Neuronal stem cell (in vitro differentiated cells): ENCODE measurements around the gene OSBPL2.
A peak's percentile ranks its signal among the peaks of the same experiment; 100 is the strongest.

Experiments
- DNase-seq: peaks from one replicate; pipeline ENCODE4 v3.0.0-alpha.2; 2013; ENCODE audit warnings: low spot score
- H2AFZ ChIP-seq: one replicate; pipeline ENCODE4 v1.6.1; 2013; ENCODE audit warnings: mild to moderate bottlenecking, low read length, inconsistent platforms
- H2AK5ac ChIP-seq: 2 replicates; pipeline ENCODE4 v1.6.1; 2013; ENCODE audit warnings: low read depth, mild to moderate bottlenecking, inconsistent platforms, low read length, moderate library complexity, mixed read lengths
- H2BK120ac ChIP-seq: 2 replicates; pipeline ENCODE4 v1.6.1; 2013; ENCODE audit warnings: low read depth, mild to moderate bottlenecking, inconsistent platforms, low read length, moderate library complexity, mixed read lengths
- H2BK12ac ChIP-seq: one replicate; pipeline ENCODE4 v1.6.1; 2013; ENCODE audit warnings: low read length, inconsistent platforms
- H2BK15ac ChIP-seq: 2 replicates; pipeline ENCODE4 v1.6.1; 2013; ENCODE audit warnings: mild to moderate bottlenecking, low read length, inconsistent platforms, mixed read lengths
- H2BK5ac ChIP-seq: one replicate; pipeline ENCODE4 v1.6.1; 2013; ENCODE audit warnings: inconsistent platforms, mild to moderate bottlenecking, low read length, moderate library complexity
- H3K14ac ChIP-seq: one replicate; pipeline ENCODE4 v1.6.1; 2013; ENCODE audit warnings: low read length, inconsistent platforms
- H3K18ac ChIP-seq: 2 replicates; pipeline ENCODE4 v1.6.1; 2013; ENCODE audit warnings: low read length, inconsistent platforms
- H3K23ac ChIP-seq: 2 replicates; pipeline ENCODE4 v1.6.1; 2013; ENCODE audit warnings: low read depth, mild to moderate bottlenecking, mixed read lengths, low read length, inconsistent platforms; ENCODE audit not compliant: poor library complexity
- H3K27ac ChIP-seq: replicated peaks from 3 replicates; pipeline ENCODE4 v1.5.1; 2013; ENCODE audit warnings: low read length, inconsistent platforms
- H3K27me3 ChIP-seq, 3 experiments: 2 replicates each; pipeline ENCODE4 v1.6.1; 2013; ENCODE audit warnings: low read length in 3 of 3, mild to moderate bottlenecking in 2 of 3, inconsistent platforms in 1 of 3, low read depth in 1 of 3, mixed read lengths in 1 of 3, moderate library complexity in 1 of 3; ENCODE audit not compliant: control insufficient read depth in 3 of 3, insufficient read depth in 3 of 3
- H3K36me3 ChIP-seq, 2 donors: replicated peaks in 1 of 2; 2 replicates each; pipeline ENCODE4 v1.6.1; 2013; ENCODE audit warnings: low read length in 2 of 2; ENCODE audit not compliant: control insufficient read depth in 2 of 2, insufficient read depth in 2 of 2
- H3K4ac ChIP-seq: 2 replicates; pipeline ENCODE4 v1.6.1; 2013; ENCODE audit warnings: inconsistent platforms, mild to moderate bottlenecking, low read length, moderate library complexity
- H3K4me1 ChIP-seq, 2 donors: 1 replicate in 1 of 2; 2 replicates in 1 of 2; pipeline ENCODE4 v1.6.1; 2013; ENCODE audit warnings: low read length in 2 of 2, low read depth in 1 of 2; ENCODE audit not compliant: control insufficient read depth in 2 of 2, insufficient read depth in 1 of 2
- H3K4me2 ChIP-seq: one replicate; pipeline ENCODE4 v1.6.1; 2013; ENCODE audit warnings: mild to moderate bottlenecking, low read length, inconsistent platforms; ENCODE audit not compliant: insufficient read depth, poor library complexity, severe bottlenecking
- H3K4me3 ChIP-seq, 2 donors: 2 replicates each; pipeline ENCODE4 v1.5.1; 2013; ENCODE audit warnings: low read length in 2 of 2, mild to moderate bottlenecking in 2 of 2, inconsistent platforms in 1 of 2, moderate library complexity in 1 of 2
- H3K79me1 ChIP-seq: one replicate; pipeline ENCODE4 v1.6.1; 2013; ENCODE audit warnings: low read depth, mild to moderate bottlenecking, inconsistent platforms, low read length, moderate library complexity
- H3K9ac ChIP-seq: one replicate; pipeline ENCODE4 v1.6.1; 2013; ENCODE audit warnings: mild to moderate bottlenecking, low read depth, low read length, inconsistent platforms; ENCODE audit not compliant: poor library complexity
- H3K9me3 ChIP-seq, 2 donors: replicated peaks in 1 of 2; 2 replicates each; pipeline versions ENCODE3 to v1.6.1; 2013; ENCODE audit warnings: low read length in 2 of 2, mild to moderate bottlenecking in 2 of 2, inconsistent platforms in 1 of 2, low read depth in 1 of 2, mixed read lengths in 1 of 2, moderate library complexity in 1 of 2; ENCODE audit not compliant: control insufficient read depth in 2 of 2, insufficient read depth in 1 of 2
- H4K8ac ChIP-seq: one replicate; pipeline ENCODE4 v1.6.1; 2013; ENCODE audit warnings: low read depth, mild to moderate bottlenecking, inconsistent platforms, low read length, moderate library complexity
- H4K91ac ChIP-seq: one replicate; pipeline ENCODE4 v1.6.1; 2013; ENCODE audit warnings: low read length, low read depth, mild to moderate bottlenecking, inconsistent platforms; ENCODE audit not compliant: poor library complexity
- WGBS, 2 donors: extraction: QIAGEN DNeasy Blood & Tissue Kit; methylation state at CpG; one replicate each; pipeline ENCODE4 v1.1.7; 2013; ENCODE audit warnings: missing lambda C conversion rate in 2 of 2, mixed read lengths in 1 of 2; ENCODE audit not compliant: insufficient read length in 2 of 2, insufficient replicate concordance in 1 of 2; ENCODE audit errors: extremely low coverage in 2 of 2; 5-methylcytosine and 5-hydroxymethylcytosine counted together

OSBPL2 gene

DNA sequence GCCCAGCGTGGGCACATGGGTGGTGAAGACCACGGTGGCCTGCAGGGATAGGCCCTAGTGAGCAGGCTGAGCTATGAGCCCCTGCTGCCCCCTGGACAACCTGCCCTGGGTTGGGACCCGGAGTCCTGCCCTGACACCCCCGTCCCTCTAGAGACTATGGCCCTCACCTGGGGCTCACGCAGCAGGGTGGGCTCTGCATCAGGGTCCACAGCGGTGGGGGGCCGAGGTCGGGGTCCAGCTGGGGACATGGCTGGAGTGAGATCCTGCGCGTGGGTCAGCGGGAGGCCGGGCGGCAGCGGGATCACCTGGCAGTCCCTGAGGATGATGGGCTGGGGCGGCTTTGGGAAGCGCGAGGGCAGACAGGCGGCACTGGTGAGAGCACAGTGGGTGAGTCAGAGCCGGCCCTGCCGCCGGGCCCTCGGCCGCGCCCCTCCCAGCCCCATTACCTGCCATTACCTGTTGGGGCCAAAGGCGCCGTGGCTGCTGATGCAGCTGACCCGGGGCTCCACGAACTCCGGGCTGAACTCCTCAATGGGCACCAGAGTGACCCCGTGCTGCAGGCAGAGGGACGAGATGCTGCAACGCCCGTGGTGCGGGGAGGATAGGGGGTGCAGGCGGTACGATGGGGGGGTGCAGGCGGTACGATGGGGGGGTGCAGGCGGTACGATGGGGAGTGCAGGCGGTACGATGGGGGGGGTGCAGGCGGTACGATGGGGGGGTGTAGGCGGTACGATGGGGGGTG lies 92.4 kb downstream of the OSBPL2 start:
- H3K4ac ChIP-seq = no peak overlapping the region
- no peak overlapping the region for H4K8ac ChIP-seq
- H2BK15ac ChIP-seq = no peak overlapping the region
- H3K18ac ChIP-seq = no peak overlapping the region
- no peak overlapping the region for H2BK5ac ChIP-seq
- no peak overlapping the region for H3K4me3 ChIP-seq
- no peak overlapping the region for H2BK12ac ChIP-seq
- H3K14ac ChIP-seq = no peak overlapping the region
- no peak overlapping the region for H2AK5ac ChIP-seq
- H3K9ac ChIP-seq = peak overlapping the region; percentile 21
- no peak overlapping the region for H3K4me2 ChIP-seq
- H3K9me3 ChIP-seq = peaks cover 0 to 7% of the 10 kb centered on the region in 2 donors
- H3K79me1 ChIP-seq = peaks cover 5% of the 10 kb centered on the region
- no peak overlapping the region for H4K91ac ChIP-seq
- H2AFZ ChIP-seq = no peak overlapping the region
- H3K27ac ChIP-seq = no peak overlapping the region
- DNase-seq = no peak
- no peaks in the 10 kb centered on the region for H3K27me3 ChIP-seq
- H3K36me3 ChIP-seq = peaks cover 68 to 79% of the 10 kb centered on the region in 2 donors
- no peak overlapping the region for H2BK120ac ChIP-seq
- no CpG with 5 or more reads among the region's 46 CpGs for WGBS, 2 donors
- no peaks in the 10 kb centered on the region for H3K4me1 ChIP-seq
- peak overlapping the region; percentile 65 for H3K23ac ChIP-seq

DNA sequence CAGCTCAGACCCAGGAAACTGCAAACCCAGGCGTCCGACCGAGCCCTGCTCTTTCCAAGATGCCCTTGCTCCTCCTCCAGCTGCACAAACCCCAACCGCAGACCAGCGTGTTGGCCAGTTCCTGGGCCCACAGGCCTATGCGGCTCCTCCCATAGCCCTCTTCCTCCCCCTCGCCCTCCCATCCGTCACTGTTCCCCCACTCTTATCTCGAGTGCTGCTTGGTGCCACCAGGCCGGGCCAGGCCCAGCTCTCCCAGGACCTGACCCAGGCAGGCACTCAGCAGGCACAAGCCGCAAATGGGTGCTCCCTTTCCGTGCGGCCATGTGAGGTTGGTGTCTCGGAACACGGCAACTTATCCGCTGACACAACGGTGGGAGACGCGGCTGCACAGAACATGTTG lies 93.0 kb downstream of the OSBPL2 start:
- H3K4me3 ChIP-seq = no peak overlapping the region
- no CpG with 5 or more reads among the region's 19 CpGs for WGBS, 2 donors

DNA sequence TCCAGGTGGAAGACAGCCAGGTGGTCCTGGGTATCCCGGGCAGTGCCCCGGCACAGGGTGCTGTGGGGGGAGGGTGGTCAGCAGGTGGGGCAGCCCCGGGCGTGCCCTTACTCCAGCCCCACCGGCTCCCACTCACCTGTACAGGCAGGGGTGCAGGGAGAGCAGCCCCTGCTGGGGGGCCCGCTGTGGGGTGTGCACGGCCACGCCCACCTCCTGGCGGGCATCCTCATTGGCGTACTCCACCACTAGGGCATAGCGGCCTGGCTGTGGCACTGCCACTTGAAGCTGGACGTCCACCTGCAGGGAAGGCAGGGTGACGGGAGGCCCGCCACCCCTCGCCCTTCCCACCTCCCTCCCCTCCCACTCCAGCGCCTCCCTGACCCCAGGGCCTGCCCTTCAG lies 94.1 kb downstream of the OSBPL2 start:
- Histone ChIP-seq H3K27ac (no peak overlapping the region), H3K4me1 (peaks cover 0 to 3% of the 10 kb centered on the region in 2 donors), H3K36me3 (peaks cover 66 to 69% of the 10 kb centered on the region in 2 donors), H2AFZ (no peak overlapping the region), H3K9ac (peak overlapping the region; percentile 30), H3K79me1 (peaks cover 12% of the 10 kb centered on the region), H3K4me2 (no peak overlapping the region), H2BK15ac (no peak overlapping the region), H3K9me3 (peaks cover 0 to 5% of the 10 kb centered on the region in 2 donors), H3K4ac (no peak overlapping the region), H3K27me3 (peaks cover 0 to 2% (median 0%) of the 10 kb centered on the region in 3 experiments), H2BK12ac (no peak overlapping the region), H4K91ac (no peak overlapping the region), H3K14ac (no peak overlapping the region), H2BK120ac (no peak overlapping the region), H4K8ac (no peak overlapping the region), H3K23ac (no peak overlapping the region), H3K18ac (no peak overlapping the region), H2BK5ac (no peak overlapping the region), H2AK5ac (no peak overlapping the region), H3K4me3 (no peak overlapping the region)
- no peak for DNase-seq
- WGBS, 2 donors = no CpG with 5 or more reads among the region's 16 CpGs

More for the DNA sequence above, 93.0 kb downstream of the OSBPL2 start:
- Histone ChIP-seq H2AK5ac (no peak overlapping the region), H3K4ac (no peak overlapping the region), H3K23ac (peak overlapping the region; percentile 89), H3K18ac (no peak overlapping the region), H4K91ac (no peak overlapping the region), H2BK15ac (no peak overlapping the region), H2BK120ac (no peak overlapping the region), H3K4me2 (no peak overlapping the region), H3K14ac (no peak overlapping the region), H2BK5ac (no peak overlapping the region), H3K4me1 (no peaks in the 10 kb centered on the region), H2AFZ (no peak overlapping the region), H3K27me3 (no peaks in the 10 kb centered on the region), H3K9me3 (peaks cover 0 to 5% of the 10 kb centered on the region in 2 donors), H3K27ac (no peak overlapping the region), H3K79me1 (peaks cover 7% of the 10 kb centered on the region), H3K36me3 (peaks cover 66 to 74% of the 10 kb centered on the region in 2 donors), H3K9ac (no peak overlapping the region), H4K8ac (no peak overlapping the region), H2BK12ac (no peak overlapping the region)
- DNase-seq = no peak

DNA sequence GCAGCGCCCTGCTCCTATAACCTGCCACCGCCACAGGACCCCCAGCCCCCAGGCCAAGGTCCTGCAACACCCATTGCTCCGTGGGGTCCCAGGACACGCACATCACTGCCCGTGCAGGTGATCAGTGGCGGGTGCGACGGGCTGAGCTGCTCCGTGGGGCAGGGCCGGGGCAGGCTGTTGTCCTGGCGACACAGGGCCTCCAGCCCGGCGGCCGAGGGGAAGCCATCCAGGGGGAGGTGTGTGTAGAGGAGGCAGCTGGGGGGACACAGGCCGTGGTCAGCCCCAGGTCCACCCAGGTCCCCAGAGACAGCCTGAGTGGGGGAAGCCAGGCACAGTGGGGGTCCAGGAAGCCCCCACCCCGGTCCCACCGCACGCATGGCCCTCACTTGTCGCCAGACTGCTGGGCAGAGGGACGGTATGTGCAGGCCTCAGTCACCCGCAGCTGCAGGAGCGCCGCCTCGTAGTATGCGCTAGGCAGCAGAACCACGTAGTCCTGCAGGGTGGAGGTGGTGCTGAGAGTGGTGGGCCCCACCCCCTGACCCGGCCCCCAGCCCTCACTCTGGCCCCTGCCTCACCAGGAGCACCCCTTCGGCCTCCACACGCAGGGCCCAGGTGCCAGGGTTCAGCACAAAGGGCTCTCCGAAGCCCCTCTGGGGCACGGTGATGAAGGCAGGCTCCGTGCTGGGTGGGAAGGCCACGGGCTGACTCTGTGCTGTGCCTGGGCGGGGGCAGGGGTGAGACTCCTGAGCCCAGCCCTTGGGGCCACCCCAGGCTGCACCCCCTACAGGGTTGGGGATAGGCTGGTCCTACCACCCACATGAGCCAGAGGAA lies 94.9 kb downstream of the OSBPL2 start:
- Histone ChIP-seq H3K27me3 (peaks cover 0 to 2% (median 0%) of the 10 kb centered on the region in 3 experiments), H3K4me1 (peaks cover 0 to 3% of the 10 kb centered on the region in 2 donors), H3K9ac (peak overlapping the region; percentile 44), H2BK5ac (no peak overlapping the region), H2BK12ac (peak overlapping the region; percentile 10), H3K4me2 (no peak overlapping the region), H3K4me3 (no peak overlapping the region), H4K8ac (no peak overlapping the region), H2BK120ac (no peak overlapping the region), H2AFZ (no peak overlapping the region), H2BK15ac (no peak overlapping the region), H3K9me3 (peaks cover 0 to 5% of the 10 kb centered on the region in 2 donors), H3K23ac (peak overlapping the region; percentile 17), H3K36me3 (peaks cover 61 to 66% of the 10 kb centered on the region in 2 donors), H3K18ac (no peak overlapping the region), H3K79me1 (peaks cover 13% of the 10 kb centered on the region), H3K14ac (peak overlapping the region; percentile 38), H4K91ac (no peak overlapping the region), H2AK5ac (no peak overlapping the region), H3K4ac (no peak overlapping the region), H3K27ac (no peak overlapping the region)
- DNase-seq = no peak
- WGBS, 2 donors = no CpG with 5 or more reads among the region's 34 CpGs
